Activated CD4-positive, alpha-beta memory T cell treated with anti-CD3 and anti-CD28 coated beads for 36 hours (primary cell): ENCODE results near the gene TPST2. TPM values are rescaled to one million over a fixed set of nuclear protein-coding genes. Genes with fewer than 3 reads are reported as not detected.

Experiments used
- CTCF ChIA-PET: fragments of 350-600 bp; sonication (Branson Sonifier 250); formaldehyde crosslinking; loops from one replicate; lab custom pipeline; 2021; ENCODE audit warnings: antibody characterized with exemption, inconsistent platforms; lab: Charles Lee
- POLR2A ChIA-PET: fragments of 350-600 bp; sonication (Branson Sonifier 250); formaldehyde crosslinking; loops from one replicate; lab custom pipeline; 2021; ENCODE audit warnings: antibody characterized with exemption; lab: Charles Lee
- DNase-seq: peaks from one replicate; pipeline ENCODE4 v3.0.0-alpha.2; 2020
- H3K27ac Mint-ChIP-seq: one replicate; pipeline ENCODE4 v1.8.0; 2021; ENCODE audit warnings: mixed read lengths
- H3K27me3 Mint-ChIP-seq: one replicate; pipeline ENCODE4 v1.8.0; 2021; ENCODE audit warnings: mixed read lengths
- H3K36me3 Mint-ChIP-seq: one replicate; pipeline ENCODE4 v1.8.0; 2021; ENCODE audit warnings: mixed read lengths
- H3K4me1 Mint-ChIP-seq: one replicate; pipeline ENCODE4 v1.8.0; 2021; ENCODE audit warnings: low read depth, mixed read lengths
- H3K4me3 Mint-ChIP-seq: one replicate; pipeline ENCODE4 v1.8.0; 2021; ENCODE audit warnings: mild to moderate bottlenecking, mixed read lengths
- H3K9me3 Mint-ChIP-seq: one replicate; pipeline ENCODE4 v1.8.0; 2021; ENCODE audit warnings: mixed read lengths
- intact Hi-C: fragments of 100-400 bp; cut with micrococcal nuclease; formaldehyde crosslinking; loops from one replicate; pipeline ENCODE4 v1.15.1; 2023
- total RNA-seq, 2 experiments: library from RNA; stranded (reverse); gene quantifications; one replicate each; pipeline ENCODE4 v1.2.3, GENCODE V29; 2021

TPST2 gene
- total RNA-seq, 2 experiments from 2014 or later = 27.9 to 31.2 TPM

DNA sequence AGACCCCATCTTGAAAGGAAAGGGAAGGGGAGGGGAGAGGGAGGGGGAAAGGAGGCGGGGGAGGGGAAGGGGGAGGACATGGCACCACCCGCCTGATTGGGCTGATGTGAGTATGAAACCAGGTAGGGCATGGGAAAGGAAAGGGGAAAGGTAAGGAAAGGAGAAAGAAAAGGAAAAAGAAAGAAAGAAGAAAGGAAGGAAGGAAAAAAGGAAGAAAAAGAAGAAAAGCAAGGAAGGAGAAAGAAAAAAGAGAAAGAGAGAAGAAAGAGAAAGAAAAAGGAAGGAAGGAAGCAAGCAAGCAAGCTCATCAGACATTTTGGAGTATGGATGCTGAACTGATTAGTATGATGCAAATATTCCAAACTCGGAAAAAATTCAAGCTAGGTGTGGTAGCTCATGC is 41.6 kb downstream of the TPST2 start:
- Mint-ChIP-seq H3K27ac (no peak overlapping the region), H3K36me3 (peaks cover 8% of the 10 kb centered on the region), H3K4me1 (peaks cover 20% of the 10 kb centered on the region), H3K27me3 (no peaks in the 10 kb centered on the region), H3K4me3 (no peak overlapping the region), H3K9me3 (peaks cover 4% of the 10 kb centered on the region)
- intact Hi-C loops = no loop called here
- ChIA-PET CTCF (interaction anchor here (0.7 kb wide), 2 partner anchors 14 to 95 kb away, joined by 3 read pairs; no protein-coding TSS in a partner anchor), POLR2A (no interaction called here)
- no peak for DNase-seq

GRCh38 chr22:26547837-26548236 is 42.1 kb downstream of the TPST2 start:
- Mint-ChIP-seq H3K36me3 (peaks cover 8% of the 10 kb centered on the region), H3K9me3 (peaks cover 4% of the 10 kb centered on the region), H3K4me3 (no peak overlapping the region), H3K4me1 (peaks cover 20% of the 10 kb centered on the region), H3K27me3 (no peaks in the 10 kb centered on the region), H3K27ac (peak overlapping the region; percentile 65)
- DNase-seq = no peak
- ChIA-PET POLR2A (no interaction called here), CTCF (interaction anchor here (0.7 kb wide), 2 partner anchors 96 to 107 kb away, joined by 3 read pairs; no protein-coding TSS in a partner anchor)
- intact Hi-C loops = no loop called here

DNA sequence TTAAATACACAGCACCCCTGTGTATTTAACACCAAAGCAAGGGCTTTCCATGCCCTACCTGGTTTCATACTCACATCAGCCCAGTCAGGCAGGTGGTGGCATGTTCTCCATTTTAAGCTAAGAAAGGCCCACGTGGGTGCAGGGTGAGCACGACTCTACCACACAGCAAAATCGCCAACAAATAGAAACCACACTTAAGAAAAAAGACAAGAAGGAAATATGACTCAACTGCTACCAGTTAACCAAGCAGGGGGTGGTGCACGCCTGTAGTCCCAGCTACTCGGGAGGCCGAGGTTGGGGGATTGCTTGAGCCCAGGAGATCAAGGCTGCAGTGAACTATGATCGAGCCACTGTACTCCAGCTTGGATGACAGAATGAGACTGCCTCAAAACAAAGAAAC is 42.5 kb downstream of the TPST2 start:
- Mint-ChIP-seq H3K9me3 (peaks cover 4% of the 10 kb centered on the region), H3K4me3 (no peak overlapping the region), H3K27ac (peak overlapping the region; percentile 65), H3K36me3 (peaks cover 9% of the 10 kb centered on the region), H3K4me1 (peaks cover 25% of the 10 kb centered on the region), H3K27me3 (no peaks in the 10 kb centered on the region)
- intact Hi-C loops = no loop called here
- peak; percentile 56 for DNase-seq
- ChIA-PET POLR2A (no interaction called here), CTCF (interaction anchor here (0.7 kb wide), 1 partner anchor 107 kb away, joined by 3 read pairs; no protein-coding TSS in a partner anchor)

GRCh38 chr22:26546282-26546681 is 43.6 kb downstream of the TPST2 start:
- intact Hi-C loops = no loop called here
- CTCF ChIA-PET = interaction anchor here (0.6 to 0.9 kb wide), 2 partner anchors 38 to 44 kb away, joined by 3 read pairs; no protein-coding TSS in a partner anchor
- DNase-seq = no peak
- POLR2A ChIA-PET = no interaction called here
- Mint-ChIP-seq H3K27me3 (no peaks in the 10 kb centered on the region), H3K9me3 (peaks cover 4% of the 10 kb centered on the region), H3K36me3 (peaks cover 11% of the 10 kb centered on the region), H3K27ac (no peak overlapping the region), H3K4me3 (no peak overlapping the region), H3K4me1 (peaks cover 26% of the 10 kb centered on the region)

GRCh38 chr22:26545827-26546226 is 44.1 kb downstream of the TPST2 start:
- Mint-ChIP-seq H3K9me3 (peaks cover 4% of the 10 kb centered on the region), H3K36me3 (peaks cover 11% of the 10 kb centered on the region), H3K4me1 (peaks cover 26% of the 10 kb centered on the region), H3K27me3 (no peaks in the 10 kb centered on the region), H3K27ac (no peak overlapping the region), H3K4me3 (no peak overlapping the region)
- no peak for DNase-seq
- intact Hi-C loops = no loop called here
- CTCF ChIA-PET = interaction anchor here (0.9 kb wide), 1 partner anchor 43 kb away, joined by 3 read pairs; no protein-coding TSS in a partner anchor
- POLR2A ChIA-PET = no interaction called here

DNA sequence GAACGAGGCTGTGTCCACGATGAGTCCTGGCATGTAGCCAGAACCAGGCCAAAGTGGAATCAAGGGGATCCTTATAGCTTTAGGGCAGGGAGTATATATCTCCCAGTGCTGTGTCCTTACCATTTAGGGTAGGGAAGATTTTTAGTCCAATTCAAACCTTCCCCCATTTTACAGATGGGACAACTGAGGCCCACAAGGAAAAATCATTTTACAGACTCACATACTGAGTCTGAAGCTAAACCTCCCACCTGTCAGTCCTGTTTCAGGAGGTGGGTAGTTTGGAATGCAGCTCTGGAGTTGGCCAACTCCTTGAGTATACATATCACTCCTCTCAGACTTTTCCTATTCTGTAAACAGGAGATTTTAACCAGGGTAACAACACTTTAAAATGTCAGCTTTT is 44.5 kb downstream of the TPST2 start:
- Mint-ChIP-seq H3K36me3 (peaks cover 13% of the 10 kb centered on the region), H3K27ac (no peak overlapping the region), H3K9me3 (peaks cover 4% of the 10 kb centered on the region), H3K27me3 (no peaks in the 10 kb centered on the region), H3K4me1 (peaks cover 26% of the 10 kb centered on the region), H3K4me3 (no peak overlapping the region)
- POLR2A ChIA-PET = no interaction called here
- intact Hi-C loops = no loop called here
- CTCF ChIA-PET = interaction anchor here (0.9 kb wide), 1 partner anchor 43 kb away, joined by 3 read pairs; no protein-coding TSS in a partner anchor
- DNase-seq = no peak

GRCh38 chr22:26544489-26544888 is 45.4 kb downstream of the TPST2 start:
- peaks cover 26% of the 10 kb centered on the region for H3K4me1 Mint-ChIP-seq
- ChIA-PET POLR2A (interaction anchor here (1.1 kb wide), 1 partner anchor 103 kb away, joined by 3 read pairs; no protein-coding TSS in a partner anchor), CTCF (no interaction called here)
- peaks cover 4% of the 10 kb centered on the region for H3K9me3 Mint-ChIP-seq
- intact Hi-C loops = no loop called here
- H3K27ac Mint-ChIP-seq = no peak overlapping the region
- H3K4me3 Mint-ChIP-seq = no peak overlapping the region
- peaks cover 13% of the 10 kb centered on the region for H3K36me3 Mint-ChIP-seq
- H3K27me3 Mint-ChIP-seq = no peaks in the 10 kb centered on the region
- DNase-seq = no peak

- Mint-ChIP-seq H3K9me3 (peaks cover 4% of the 10 kb centered on the region), H3K4me1 (peaks cover 25% of the 10 kb centered on the region), H3K36me3 (peaks cover 17% of the 10 kb centered on the region), H3K27me3 (no peaks in the 10 kb centered on the region), H3K27ac (no peak overlapping the region), H3K4me3 (no peak overlapping the region)
- intact Hi-C loops = no loop called here
- POLR2A ChIA-PET = no interaction called here
- CTCF ChIA-PET = interaction anchor here (1.3 kb wide), 1 partner anchor 40 kb away, joined by 5 read pairs; no protein-coding TSS in a partner anchor
- DNase-seq = peak; percentile 15
These were observed 47.1 kb downstream of the TPST2 start for GRCh38 chr22:26542831-26543230.

- intact Hi-C loops = no loop called here
- Mint-ChIP-seq H3K9me3 (no peaks in the 10 kb centered on the region), H3K27ac (no peak overlapping the region), H3K27me3 (no peaks in the 10 kb centered on the region), H3K4me3 (no peak overlapping the region), H3K36me3 (peaks cover 11% of the 10 kb centered on the region), H3K4me1 (peaks cover 13% of the 10 kb centered on the region)
- POLR2A ChIA-PET = no interaction called here
- CTCF ChIA-PET = interaction anchor here (0.8 kb wide), 1 partner anchor 174 kb away, joined by 3 read pairs; no protein-coding TSS in a partner anchor
- DNase-seq = no peak
These were observed 48.6 kb downstream of the TPST2 start for GRCh38 chr22:26541167-26541819.

DNA sequence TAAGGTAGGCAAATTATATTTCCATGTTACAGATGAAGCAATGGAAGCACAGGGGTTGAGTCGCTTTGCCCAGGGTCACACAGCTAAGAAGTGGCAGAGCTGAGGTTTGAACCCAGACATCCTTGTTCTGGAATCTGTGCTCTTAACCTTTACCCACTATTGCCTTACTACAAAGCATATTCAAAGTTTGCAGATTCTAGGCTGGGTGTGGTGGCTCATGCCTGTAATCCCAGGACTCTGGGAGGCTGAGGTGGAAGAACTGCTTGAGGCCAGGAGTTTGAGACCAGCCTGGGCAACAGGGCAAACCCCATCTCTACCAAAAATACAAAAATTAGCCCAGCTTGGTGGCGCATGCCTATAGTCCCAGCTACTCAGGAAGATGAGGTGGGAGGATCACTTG is 49.8 kb downstream of the TPST2 start:
- Mint-ChIP-seq H3K27me3 (no peaks in the 10 kb centered on the region), H3K9me3 (no peaks in the 10 kb centered on the region), H3K36me3 (peaks cover 11% of the 10 kb centered on the region), H3K27ac (no peak overlapping the region), H3K4me1 (peaks cover 23% of the 10 kb centered on the region), H3K4me3 (no peak overlapping the region)
- CTCF ChIA-PET = no interaction called here
- intact Hi-C loops = no loop called here
- DNase-seq = no peak
- POLR2A ChIA-PET = no interaction called here

DNA sequence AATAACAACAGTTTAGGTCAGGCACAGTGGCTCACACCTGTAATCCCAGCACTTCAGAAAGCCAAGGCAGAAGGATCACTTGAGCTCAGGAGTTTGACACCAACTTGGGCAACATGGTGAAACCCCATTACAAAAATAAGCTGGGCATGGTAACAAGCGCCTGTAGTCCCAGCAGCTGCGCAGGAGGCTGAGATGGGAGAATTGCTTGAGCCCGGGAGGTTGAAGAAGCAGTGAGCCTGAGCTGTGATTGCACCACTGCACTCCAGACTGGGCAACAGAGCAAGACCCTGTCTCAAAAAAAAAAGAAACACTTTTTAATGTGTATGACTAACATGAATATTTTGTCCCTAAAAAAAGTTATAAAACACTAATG is 53.2 kb downstream of the TPST2 start:
- Mint-ChIP-seq H3K9me3 (no peaks in the 10 kb centered on the region), H3K36me3 (peaks cover 16% of the 10 kb centered on the region), H3K27ac (no peak overlapping the region), H3K4me3 (no peak overlapping the region), H3K27me3 (no peaks in the 10 kb centered on the region), H3K4me1 (peaks cover 22% of the 10 kb centered on the region)
- intact Hi-C loops = no loop called here
- ChIA-PET POLR2A (no interaction called here), CTCF (interaction anchor here (0.6 kb wide), 1 partner anchor 1323 kb away, joined by 3 read pairs; no protein-coding TSS in a partner anchor)
- no peak for DNase-seq

GRCh38 chr22:26536056-26536761 is 53.7 kb downstream of the TPST2 start:
- POLR2A ChIA-PET = interaction anchor here (1.0 kb wide), 1 partner anchor 53 kb away, joined by 3 read pairs; the partner anchor contains the start of genes HPS4 and SRRD

More at GRCh38 chr22:26536056-26536761, 53.7 kb downstream of the TPST2 start:
- Mint-ChIP-seq H3K9me3 (no peaks in the 10 kb centered on the region), H3K4me3 (no peak overlapping the region), H3K36me3 (peaks cover 19% of the 10 kb centered on the region), H3K27me3 (no peaks in the 10 kb centered on the region), H3K4me1 (peaks cover 22% of the 10 kb centered on the region), H3K27ac (no peak overlapping the region)
- DNase-seq = no peak
- intact Hi-C loops = no loop called here
- CTCF ChIA-PET = interaction anchor here (0.7 to 1.2 kb wide), 2 partner anchors 54 to 75 kb away, joined by 3 to 5 read pairs; no protein-coding TSS in a partner anchor
